Measurements from ENCODE around the gene VWA3B.
"Not testable (repeated sequence)": the region's sequence is repeated elsewhere in the genome, so short reads cannot be mapped to it uniquely, and the experiment has no call there.

The VWA3B gene

GRCh38 chr2:98130073-98130472 lies 43.1 kb downstream of the VWA3B start:
- not testable (repeated sequence) for DNase-seq (ENCODE audit: low read depth in 2 of 2)

- DNase-seq (ENCODE audit: low read depth in 2 of 2), result peak; percentile 38 to 39
These were observed 47.4 kb downstream of the VWA3B start for GRCh38 chr2:98134172-98135005.

- no peak for DNase-seq (ENCODE audit: low read depth in 2 of 2)
These were observed 50.2 kb downstream of the VWA3B start for GRCh38 chr2:98137196-98137595.

- DNase-seq (ENCODE audit: low read depth in 2 of 2), result not testable (repeated sequence)
These were observed 52.0 kb downstream of the VWA3B start for GRCh38 chr2:98138978-98139377.

GRCh38 chr2:98140210-98140609 lies 53.2 kb downstream of the VWA3B start:
- DNase-seq (ENCODE audit: low read depth in 2 of 2), result no peak

- DNase-seq (ENCODE audit: low read depth in 2 of 2), result no peak
These were observed 55.3 kb downstream of the VWA3B start for GRCh38 chr2:98142106-98142791.

GRCh38 chr2:98145070-98145469 lies 58.1 kb downstream of the VWA3B start:
- DNase-seq (ENCODE audit: low read depth in 2 of 2), result no peak

- not testable (repeated sequence) for DNase-seq (ENCODE audit: low read depth in 2 of 2)
These were observed 60.9 kb downstream of the VWA3B start for GRCh38 chr2:98147900-98148299.

- DNase-seq (ENCODE audit: low read depth in 2 of 2), result no peak
These were observed 61.8 kb downstream of the VWA3B start for GRCh38 chr2:98148595-98149332.

GRCh38 chr2:98149333-98149697 lies 62.3 kb downstream of the VWA3B start:
- no peak for DNase-seq (ENCODE audit: low read depth in 2 of 2)

- no peak for DNase-seq (ENCODE audit: low read depth in 2 of 2)
These were observed 66.5 kb downstream of the VWA3B start for GRCh38 chr2:98153481-98153880.

GRCh38 chr2:98155291-98155690 lies 68.3 kb downstream of the VWA3B start:
- DNase-seq (ENCODE audit: low read depth in 2 of 2), result no peak

GRCh38 chr2:98155716-98156115 lies 68.7 kb downstream of the VWA3B start:
- no peak for DNase-seq (ENCODE audit: low read depth in 2 of 2)

GRCh38 chr2:98156304-98156703 lies 69.3 kb downstream of the VWA3B start:
- DNase-seq (ENCODE audit: low read depth in 2 of 2), result no peak

- no peak for DNase-seq (ENCODE audit: low read depth in 2 of 2)
These were observed 70.6 kb downstream of the VWA3B start for GRCh38 chr2:98157557-98157956.

GRCh38 chr2:98158305-98158704 lies 71.3 kb downstream of the VWA3B start:
- DNase-seq (ENCODE audit: low read depth in 2 of 2), result no peak

- DNase-seq (ENCODE audit: low read depth in 2 of 2), result no peak
These were observed 73.6 kb downstream of the VWA3B start for GRCh38 chr2:98160554-98160953.

GRCh38 chr2:98161186-98161585 lies 74.2 kb downstream of the VWA3B start:
- no peak for DNase-seq (ENCODE audit: low read depth in 2 of 2)

- no peak for DNase-seq (ENCODE audit: low read depth in 2 of 2)
These were observed 77.3 kb downstream of the VWA3B start for GRCh38 chr2:98164256-98164655.

- no peak for DNase-seq (ENCODE audit: low read depth in 2 of 2)
These were observed 78.6 kb downstream of the VWA3B start for GRCh38 chr2:98165516-98166071.

GRCh38 chr2:98167916-98168315 lies 80.9 kb downstream of the VWA3B start:
- DNase-seq (ENCODE audit: low read depth in 2 of 2), result no peak

GRCh38 chr2:98170076-98170475 lies 83.1 kb downstream of the VWA3B start:
- DNase-seq (ENCODE audit: low read depth in 2 of 2), result no peak
